Measurements from ENCODE around the gene LAMA3.
"Not testable (repeated sequence)": the region's sequence is repeated elsewhere in the genome, so short reads cannot be mapped to it uniquely, and the experiment has no call there.

LAMA3 gene

DNA sequence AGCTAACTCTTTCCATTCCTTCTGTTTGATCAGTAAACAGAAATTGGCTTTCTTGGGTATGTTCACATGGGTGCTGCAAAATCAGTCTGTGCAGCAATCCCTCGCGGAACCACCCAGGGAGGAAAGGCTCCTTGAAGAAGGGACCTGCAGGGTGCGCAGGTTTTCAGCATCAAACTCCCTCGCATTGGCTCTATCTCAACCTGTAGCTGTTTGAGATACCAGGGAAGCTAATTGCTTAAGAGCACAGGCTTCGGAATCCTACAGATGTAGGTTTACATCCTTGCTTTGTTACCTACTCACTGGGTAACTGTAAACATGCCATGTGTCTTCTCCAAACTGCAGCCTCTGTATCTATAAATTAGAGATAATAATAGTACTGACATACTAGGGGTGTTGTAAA is 43.2 kb downstream of the LAMA3 start:
- Histone ChIP-seq H3K27me3 (ENCODE audit: control insufficient read depth in 1 of 2, insufficient read depth in 2 of 2, low read length in 2 of 2) (no peaks in the 10 kb centered on the region), H3K36me3 (ENCODE audit: control insufficient read depth in 2 of 2, insufficient read depth in 2 of 2, low read length in 2 of 2) (no peaks in the 10 kb centered on the region), H3K4me1 (ENCODE audit: control insufficient read depth, insufficient read depth, low read length) (no peaks in the 10 kb centered on the region), H3K4me3 (ENCODE audit: low read length in 2 of 2) (no peak overlapping the region), H3K9me3 (ENCODE audit: control insufficient read depth in 2 of 2, low read length in 2 of 2) (no peaks in the 10 kb centered on the region), H3K9ac (ENCODE audit: low read length in 2 of 2) (no peak overlapping the region), H3K27ac (ENCODE audit: low read length) (no peak overlapping the region)

GRCh38 chr18:23733265-23733664 is 44.0 kb downstream of the LAMA3 start:
- not testable (repeated sequence) for H3K4me1 ChIP-seq (ENCODE audit: control insufficient read depth, insufficient read depth, low read length); H3K4me3 ChIP-seq (ENCODE audit: low read length in 2 of 2); H3K27me3 ChIP-seq (ENCODE audit: control insufficient read depth in 1 of 2, insufficient read depth in 2 of 2, low read length in 2 of 2); H3K27ac ChIP-seq (ENCODE audit: low read length); H3K9me3 ChIP-seq (ENCODE audit: control insufficient read depth in 2 of 2, low read length in 2 of 2); H3K36me3 ChIP-seq (ENCODE audit: control insufficient read depth in 2 of 2, insufficient read depth in 2 of 2, low read length in 2 of 2); H3K9ac ChIP-seq (ENCODE audit: low read length in 2 of 2)

DNA sequence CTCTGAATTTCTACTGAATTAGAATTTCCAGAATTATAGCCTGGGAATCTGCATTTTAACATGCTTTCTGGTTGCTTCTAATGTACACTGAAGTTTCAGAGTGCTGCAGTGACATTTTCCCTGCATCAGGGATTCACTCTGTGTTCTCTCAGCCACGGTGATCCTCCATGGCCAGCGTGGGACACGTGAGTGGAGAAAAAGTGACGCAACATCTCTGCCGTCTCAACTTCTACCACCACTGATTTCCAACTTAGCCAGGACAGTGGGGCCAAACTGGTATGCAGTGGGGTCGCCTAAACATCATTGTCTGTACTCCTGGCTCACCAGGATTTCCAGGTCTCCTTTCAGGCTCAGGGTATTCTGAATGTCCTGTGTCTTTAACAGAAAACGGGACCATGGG is 44.6 kb downstream of the LAMA3 start:
- Histone ChIP-seq H3K9ac (ENCODE audit: low read length in 2 of 2) (no peak overlapping the region), H3K4me3 (ENCODE audit: low read length in 2 of 2) (no peak overlapping the region), H3K9me3 (ENCODE audit: control insufficient read depth in 2 of 2, low read length in 2 of 2) (no peaks in the 10 kb centered on the region), H3K4me1 (ENCODE audit: control insufficient read depth, insufficient read depth, low read length) (no peaks in the 10 kb centered on the region), H3K27ac (ENCODE audit: low read length) (no peak overlapping the region), H3K27me3 (ENCODE audit: control insufficient read depth in 1 of 2, insufficient read depth in 2 of 2, low read length in 2 of 2) (no peaks in the 10 kb centered on the region), H3K36me3 (ENCODE audit: control insufficient read depth in 2 of 2, insufficient read depth in 2 of 2, low read length in 2 of 2) (no peaks in the 10 kb centered on the region)

- Histone ChIP-seq H3K4me3 (ENCODE audit: low read length in 2 of 2) (no peak overlapping the region), H3K27me3 (ENCODE audit: control insufficient read depth in 1 of 2, insufficient read depth in 2 of 2, low read length in 2 of 2) (no peaks in the 10 kb centered on the region), H3K36me3 (ENCODE audit: control insufficient read depth in 2 of 2, insufficient read depth in 2 of 2, low read length in 2 of 2) (no peaks in the 10 kb centered on the region), H3K9me3 (ENCODE audit: control insufficient read depth in 2 of 2, low read length in 2 of 2) (no peaks in the 10 kb centered on the region), H3K27ac (ENCODE audit: low read length) (no peak overlapping the region), H3K4me1 (ENCODE audit: control insufficient read depth, insufficient read depth, low read length) (no peaks in the 10 kb centered on the region), H3K9ac (ENCODE audit: low read length in 2 of 2) (no peak overlapping the region)
These were observed 45.8 kb downstream of the LAMA3 start for GRCh38 chr18:23735021-23735464.

GRCh38 chr18:23737578-23737977 is 48.3 kb downstream of the LAMA3 start:
- Histone ChIP-seq H3K9ac (ENCODE audit: low read length in 2 of 2) (no peak overlapping the region), H3K27ac (ENCODE audit: low read length) (no peak overlapping the region), H3K9me3 (ENCODE audit: control insufficient read depth in 2 of 2, low read length in 2 of 2) (no peaks in the 10 kb centered on the region), H3K4me1 (ENCODE audit: control insufficient read depth, insufficient read depth, low read length) (no peaks in the 10 kb centered on the region), H3K36me3 (ENCODE audit: control insufficient read depth in 2 of 2, insufficient read depth in 2 of 2, low read length in 2 of 2) (no peaks in the 10 kb centered on the region), H3K4me3 (ENCODE audit: low read length in 2 of 2) (no peak overlapping the region), H3K27me3 (ENCODE audit: control insufficient read depth in 1 of 2, insufficient read depth in 2 of 2, low read length in 2 of 2) (no peaks in the 10 kb centered on the region)

GRCh38 chr18:23738151-23738550 is 48.9 kb downstream of the LAMA3 start:
- H3K27me3 ChIP-seq (ENCODE audit: control insufficient read depth in 1 of 2, insufficient read depth in 2 of 2, low read length in 2 of 2), result no peaks in the 10 kb centered on the region
- H3K9me3 ChIP-seq (ENCODE audit: control insufficient read depth in 2 of 2, low read length in 2 of 2), result no peaks in the 10 kb centered on the region
- no peak overlapping the region for H3K27ac ChIP-seq (ENCODE audit: low read length)
- no peaks in the 10 kb centered on the region for H3K4me1 ChIP-seq (ENCODE audit: control insufficient read depth, insufficient read depth, low read length)
- no peak overlapping the region for H3K9ac ChIP-seq (ENCODE audit: low read length in 2 of 2)
- H3K4me3 ChIP-seq (ENCODE audit: low read length in 2 of 2), result no peak overlapping the region
- H3K36me3 ChIP-seq (ENCODE audit: control insufficient read depth in 2 of 2, insufficient read depth in 2 of 2, low read length in 2 of 2), result no peaks in the 10 kb centered on the region

DNA sequence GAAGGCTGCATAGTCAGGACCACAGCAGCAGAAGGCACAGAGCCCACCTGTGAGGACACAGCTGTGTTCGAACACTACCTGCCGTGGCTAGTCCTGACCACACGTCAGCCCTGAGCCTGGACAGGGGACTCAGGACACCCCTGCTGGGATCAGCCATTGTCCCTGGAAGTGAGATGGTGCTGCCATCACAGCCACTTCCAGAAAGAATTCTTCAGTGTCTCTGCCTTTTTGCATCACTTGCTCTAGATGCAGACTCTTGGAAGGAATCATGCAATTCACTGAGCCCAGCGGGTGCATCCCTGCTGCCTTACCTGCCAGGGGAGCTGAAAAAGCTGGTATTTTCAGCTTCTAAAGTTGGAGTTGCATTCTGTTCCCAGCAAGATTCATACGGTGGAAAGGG is 49.3 kb downstream of the LAMA3 start:
- no peak overlapping the region for H3K9ac ChIP-seq (ENCODE audit: low read length in 2 of 2)

GRCh38 chr18:23740105-23740830 is 51.0 kb downstream of the LAMA3 start:
- no peaks in the 10 kb centered on the region for H3K36me3 ChIP-seq (ENCODE audit: control insufficient read depth in 2 of 2, insufficient read depth in 2 of 2, low read length in 2 of 2)
- no peaks in the 10 kb centered on the region for H3K4me1 ChIP-seq (ENCODE audit: control insufficient read depth, insufficient read depth, low read length)
- H3K9me3 ChIP-seq (ENCODE audit: control insufficient read depth in 2 of 2, low read length in 2 of 2), result no peaks in the 10 kb centered on the region
- no peak overlapping the region for H3K4me3 ChIP-seq (ENCODE audit: low read length in 2 of 2)
- no peak overlapping the region for H3K9ac ChIP-seq (ENCODE audit: low read length in 2 of 2)
- H3K27me3 ChIP-seq (ENCODE audit: control insufficient read depth in 1 of 2, insufficient read depth in 2 of 2, low read length in 2 of 2), result no peaks in the 10 kb centered on the region
- H3K27ac ChIP-seq (ENCODE audit: low read length), result no peak overlapping the region

More for the DNA sequence above, 49.3 kb downstream of the LAMA3 start:
- no peaks in the 10 kb centered on the region for H3K9me3 ChIP-seq (ENCODE audit: control insufficient read depth in 2 of 2, low read length in 2 of 2)
- no peaks in the 10 kb centered on the region for H3K27me3 ChIP-seq (ENCODE audit: control insufficient read depth in 1 of 2, insufficient read depth in 2 of 2, low read length in 2 of 2)
- no peaks in the 10 kb centered on the region for H3K4me1 ChIP-seq (ENCODE audit: control insufficient read depth, insufficient read depth, low read length)
- no peaks in the 10 kb centered on the region for H3K36me3 ChIP-seq (ENCODE audit: control insufficient read depth in 2 of 2, insufficient read depth in 2 of 2, low read length in 2 of 2)
- H3K4me3 ChIP-seq (ENCODE audit: low read length in 2 of 2), result no peak overlapping the region
- H3K27ac ChIP-seq (ENCODE audit: low read length), result no peak overlapping the region

DNA sequence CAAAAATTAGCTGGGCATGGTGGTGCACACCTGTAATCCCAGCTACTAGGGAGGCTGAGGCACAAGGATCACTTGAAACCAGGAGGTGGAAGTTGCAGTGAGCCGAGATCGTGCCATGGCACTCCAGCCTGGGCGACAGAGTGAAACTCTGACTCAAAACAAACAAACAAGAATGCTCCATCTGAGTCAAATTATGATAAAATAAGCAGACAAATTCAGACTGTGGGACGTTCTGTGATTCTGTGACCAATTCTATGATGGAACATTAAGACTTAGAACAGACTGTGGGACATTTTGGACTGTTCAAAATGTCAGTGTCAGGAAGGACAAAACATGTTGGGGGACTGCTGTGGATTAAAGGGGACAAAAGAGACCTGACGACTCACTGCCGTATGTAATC is 52.7 kb downstream of the LAMA3 start:
- not testable (repeated sequence) for H3K4me1 ChIP-seq (ENCODE audit: control insufficient read depth, insufficient read depth, low read length); H3K36me3 ChIP-seq (ENCODE audit: control insufficient read depth in 2 of 2, insufficient read depth in 2 of 2, low read length in 2 of 2); H3K9ac ChIP-seq (ENCODE audit: low read length in 2 of 2); H3K9me3 ChIP-seq (ENCODE audit: control insufficient read depth in 2 of 2, low read length in 2 of 2); H3K27ac ChIP-seq (ENCODE audit: low read length); H3K27me3 ChIP-seq (ENCODE audit: control insufficient read depth in 1 of 2, insufficient read depth in 2 of 2, low read length in 2 of 2); H3K4me3 ChIP-seq (ENCODE audit: low read length in 2 of 2)

DNA sequence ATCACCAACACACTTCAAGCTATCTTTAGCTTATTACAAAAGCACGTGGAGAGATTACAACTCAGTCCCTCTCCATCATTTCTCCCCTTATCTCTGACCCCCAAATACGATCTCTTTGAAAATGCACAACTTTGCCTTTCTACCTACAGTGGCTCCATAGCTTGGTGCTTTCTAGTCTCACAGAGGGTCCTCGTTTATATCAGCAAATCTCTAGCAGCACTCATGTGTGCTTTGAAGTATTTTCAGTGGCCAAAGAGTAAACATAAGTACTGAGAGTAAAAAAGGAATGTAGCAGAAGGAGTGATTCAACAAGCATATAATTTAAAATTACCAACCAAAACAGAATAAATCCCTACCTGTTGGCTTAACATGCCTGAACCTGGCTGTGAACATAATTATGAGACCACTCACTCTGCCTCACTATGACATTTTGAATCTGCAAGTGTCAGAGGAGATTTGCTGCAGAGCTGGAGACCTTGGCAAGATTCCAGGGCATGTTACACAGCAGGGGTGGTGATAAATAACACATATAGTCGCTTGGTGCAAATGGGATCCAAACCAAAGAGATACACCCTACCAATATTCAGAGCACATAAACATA is 54.6 kb downstream of the LAMA3 start:
- Histone ChIP-seq H3K4me3 (ENCODE audit: low read length in 2 of 2) (no peak overlapping the region), H3K36me3 (ENCODE audit: control insufficient read depth in 2 of 2, insufficient read depth in 2 of 2, low read length in 2 of 2) (no peaks in the 10 kb centered on the region), H3K4me1 (ENCODE audit: control insufficient read depth, insufficient read depth, low read length) (no peaks in the 10 kb centered on the region), H3K27me3 (ENCODE audit: control insufficient read depth in 1 of 2, insufficient read depth in 2 of 2, low read length in 2 of 2) (no peaks in the 10 kb centered on the region), H3K9me3 (ENCODE audit: control insufficient read depth in 2 of 2, low read length in 2 of 2) (no peaks in the 10 kb centered on the region), H3K9ac (ENCODE audit: low read length in 2 of 2) (no peak overlapping the region), H3K27ac (ENCODE audit: low read length) (no peak overlapping the region)

GRCh38 chr18:23745366-23745765 is 56.1 kb downstream of the LAMA3 start:
- Histone ChIP-seq H3K9me3 (ENCODE audit: control insufficient read depth in 2 of 2, low read length in 2 of 2) (no peaks in the 10 kb centered on the region), H3K9ac (ENCODE audit: low read length in 2 of 2) (no peak overlapping the region), H3K27me3 (ENCODE audit: control insufficient read depth in 1 of 2, insufficient read depth in 2 of 2, low read length in 2 of 2) (no peaks in the 10 kb centered on the region), H3K4me1 (ENCODE audit: control insufficient read depth, insufficient read depth, low read length) (no peaks in the 10 kb centered on the region), H3K4me3 (ENCODE audit: low read length in 2 of 2) (no peak overlapping the region), H3K27ac (ENCODE audit: low read length) (no peak overlapping the region), H3K36me3 (ENCODE audit: control insufficient read depth in 2 of 2, insufficient read depth in 2 of 2, low read length in 2 of 2) (no peaks in the 10 kb centered on the region)
